Ishikawa (cell line): ENCODE results near the gene SATB2.

ENCODE experiments used
- CEBPB ChIP-seq: IDR thresholded peaks from 2 replicates; pipeline ENCODE4 v1.6.1; 2012
- CREB1 ChIP-seq: IDR thresholded peaks from 2 replicates; pipeline ENCODE4 v1.6.1; 2012; ENCODE audit warnings: low read depth
- EP300 ChIP-seq: IDR thresholded peaks from 2 replicates; pipeline ENCODE4 v1.6.1; 2012; ENCODE audit warnings: borderline replicate concordance
- MAX ChIP-seq: IDR thresholded peaks from 2 replicates; pipeline ENCODE4 v1.6.1; 2012
- RAD21 ChIP-seq: IDR thresholded peaks from 2 replicates; pipeline ENCODE4 v1.6.1; 2012; ENCODE audit warnings: low read depth
- REST ChIP-seq: IDR thresholded peaks from 2 replicates; pipeline ENCODE4 v1.6.1; 2012; ENCODE audit warnings: low read depth, mild to moderate bottlenecking
- TAF1 ChIP-seq: IDR thresholded peaks from 2 replicates; pipeline ENCODE4 v1.6.1; 2012; ENCODE audit warnings: low read depth, mild to moderate bottlenecking
- TCF12 ChIP-seq: IDR thresholded peaks from 2 replicates; pipeline ENCODE4 v1.6.1; 2012; ENCODE audit warnings: low read depth
- TEAD4 ChIP-seq: IDR thresholded peaks from 2 replicates; pipeline ENCODE4 v1.6.1; 2012
- YY1 ChIP-seq: IDR thresholded peaks from 2 replicates; pipeline ENCODE4 v1.6.1; 2012; ENCODE audit warnings: low read depth
- ZBTB7A ChIP-seq: IDR thresholded peaks from 2 replicates; pipeline ENCODE4 v1.6.1; 2012; ENCODE audit warnings: low read depth
- TF ChIP-seq, protein P1 (sequence below): IDR thresholded peaks from 2 replicates; pipeline ENCODE4 v1.6.1; 2012

DNA sequence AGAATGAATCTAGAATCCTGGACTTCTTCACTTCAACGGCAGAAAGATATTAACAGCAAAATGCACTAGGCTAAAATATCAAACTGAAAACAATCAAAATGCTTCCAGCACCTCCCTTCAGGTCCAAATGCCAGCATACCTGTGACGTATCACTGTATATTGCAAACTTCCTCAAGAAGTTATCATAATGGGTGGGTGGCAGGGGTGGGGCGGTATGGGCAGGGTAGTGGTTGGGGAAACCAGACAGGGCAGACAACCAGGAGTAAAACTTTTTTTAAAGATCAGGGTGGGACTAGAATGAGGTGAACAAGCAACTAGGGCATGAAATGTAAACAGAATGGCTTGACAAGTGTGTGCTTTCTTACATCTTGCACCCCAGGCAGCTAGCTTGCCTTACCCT is 140.9 kb downstream of the SATB2 start:
- TF ChIP-seq RAD21, result no peak
- no peak for TF ChIP-seq TAF1
- TF ChIP-seq, protein P1, sequence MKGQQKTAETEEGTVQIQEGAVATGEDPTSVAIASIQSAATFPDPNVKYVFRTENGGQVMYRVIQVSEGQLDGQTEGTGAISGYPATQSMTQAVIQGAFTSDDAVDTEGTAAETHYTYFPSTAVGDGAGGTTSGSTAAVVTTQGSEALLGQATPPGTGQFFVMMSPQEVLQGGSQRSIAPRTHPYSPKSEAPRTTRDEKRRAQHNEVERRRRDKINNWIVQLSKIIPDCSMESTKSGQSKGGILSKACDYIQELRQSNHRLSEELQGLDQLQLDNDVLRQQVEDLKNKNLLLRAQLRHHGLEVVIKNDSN, result no peak
- no peak for TF ChIP-seq ZBTB7A
- no peak for TF ChIP-seq TCF12
- TF ChIP-seq REST, result no peak
- TF ChIP-seq TEAD4, result no peak
- TF ChIP-seq CREB1, result no peak
- TF ChIP-seq MAX, result no peak
- no peak for TF ChIP-seq YY1
- TF ChIP-seq CEBPB, result no peak
- no peak for TF ChIP-seq EP300
